HG03565 (cell line): ENCODE results near the gene MPRIP.

Experiments used
- ATAC-seq: cut with Tn5 transposase; IDR thresholded peaks from one replicate; pipeline ENCODE4 v1.9.1; 2021; ENCODE audit warnings: mild to moderate bottlenecking, moderate library complexity; ENCODE audit not compliant: unreplicated experiment

Gene MPRIP

GRCh38 chr17:17227608-17228520 is 185.6 kb downstream of the MPRIP start:
- ATAC-seq: no peak

- ATAC-seq: no peak
Observed at GRCh38 chr17:17228521-17229279, 186.4 kb downstream of the MPRIP start.

GRCh38 chr17:17229416-17230384 is 187.4 kb downstream of the MPRIP start:
- ATAC-seq: no peak

GRCh38 chr17:17231621-17232302 is 189.5 kb downstream of the MPRIP start:
- ATAC-seq: no peak

GRCh38 chr17:17232303-17232621 is 190.0 kb downstream of the MPRIP start:
- ATAC-seq: no peak

GRCh38 chr17:17235212-17236174 is 193.2 kb downstream of the MPRIP start:
- ATAC-seq: no peak

GRCh38 chr17:17236295-17237025 is 194.2 kb downstream of the MPRIP start:
- ATAC-seq: no peak

GRCh38 chr17:17237026-17237799 is 195.0 kb downstream of the MPRIP start, which contains the start of gene FLCN:
FLCN (minus strand) TSS chr17:17237168; CDS start chr17:17228137, 9,031 bp downstream.
- peak; percentile 62 for ATAC-seq

- no peak for ATAC-seq
Observed at GRCh38 chr17:17239832-17240231, 197.6 kb downstream of the MPRIP start.

GRCh38 chr17:17241656-17242055 is 199.4 kb downstream of the MPRIP start:
- no peak for ATAC-seq

GRCh38 chr17:17242246-17242645 is 200.0 kb downstream of the MPRIP start:
- no peak for ATAC-seq
